ENCODE data around the gene CALM3. TPM values are rescaled to one million over a fixed set of nuclear protein-coding genes. Genes with fewer than 3 reads are reported as not detected.

The CALM3 gene
- total and polyA plus RNA-seq, 7 donors, result 120 to 192 (median 145) TPM

DNA sequence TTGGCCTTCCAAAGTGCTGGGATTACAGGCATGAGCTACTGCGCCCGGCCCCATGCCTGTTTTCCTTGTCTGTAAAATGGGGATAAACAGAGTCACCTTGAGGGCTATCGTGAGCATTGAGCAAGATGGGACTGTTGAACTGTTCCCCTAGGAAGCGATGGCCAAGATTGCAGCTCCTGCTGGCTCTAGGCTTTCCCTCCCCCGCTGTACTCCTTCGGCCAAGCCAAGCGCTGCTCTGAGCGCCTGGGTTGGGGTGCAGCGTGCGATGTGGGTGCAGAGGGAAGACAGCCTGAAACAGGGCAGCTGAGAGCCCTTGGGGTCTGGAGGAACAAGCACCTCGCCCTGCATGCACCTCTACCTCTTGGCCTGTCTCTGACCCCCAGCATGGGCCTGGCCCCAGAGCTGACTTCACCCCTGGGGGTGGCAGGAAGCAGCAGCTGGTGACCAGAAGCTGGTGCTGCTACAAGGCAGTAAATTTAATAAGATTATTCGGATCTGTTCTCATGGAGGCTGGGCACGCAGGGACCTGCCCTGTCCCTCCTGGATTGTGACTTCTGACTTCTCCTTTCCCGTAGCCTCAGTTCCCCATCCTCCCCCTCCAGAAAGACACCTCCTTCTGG lies 29.6 kb downstream of the CALM3 start:
- intact Hi-C loops (cut with DNase I), result no loop called here
- DNase-seq, result no peak
- no peak for ATAC-seq
- H3K4me3 ChIP-seq, result no peak overlapping the region
- no peaks in the 10 kb centered on the region for H3K9me3 ChIP-seq
- no peaks in the 10 kb centered on the region for H3K36me3 ChIP-seq (ENCODE audit: insufficient read depth in 1 of 2, low read depth in 1 of 2)
- TF ChIP-seq, protein P1, sequence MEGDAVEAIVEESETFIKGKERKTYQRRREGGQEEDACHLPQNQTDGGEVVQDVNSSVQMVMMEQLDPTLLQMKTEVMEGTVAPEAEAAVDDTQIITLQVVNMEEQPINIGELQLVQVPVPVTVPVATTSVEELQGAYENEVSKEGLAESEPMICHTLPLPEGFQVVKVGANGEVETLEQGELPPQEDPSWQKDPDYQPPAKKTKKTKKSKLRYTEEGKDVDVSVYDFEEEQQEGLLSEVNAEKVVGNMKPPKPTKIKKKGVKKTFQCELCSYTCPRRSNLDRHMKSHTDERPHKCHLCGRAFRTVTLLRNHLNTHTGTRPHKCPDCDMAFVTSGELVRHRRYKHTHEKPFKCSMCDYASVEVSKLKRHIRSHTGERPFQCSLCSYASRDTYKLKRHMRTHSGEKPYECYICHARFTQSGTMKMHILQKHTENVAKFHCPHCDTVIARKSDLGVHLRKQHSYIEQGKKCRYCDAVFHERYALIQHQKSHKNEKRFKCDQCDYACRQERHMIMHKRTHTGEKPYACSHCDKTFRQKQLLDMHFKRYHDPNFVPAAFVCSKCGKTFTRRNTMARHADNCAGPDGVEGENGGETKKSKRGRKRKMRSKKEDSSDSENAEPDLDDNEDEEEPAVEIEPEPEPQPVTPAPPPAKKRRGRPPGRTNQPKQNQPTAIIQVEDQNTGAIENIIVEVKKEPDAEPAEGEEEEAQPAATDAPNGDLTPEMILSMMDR (IDR thresholded peaks at IDR 0.05), result no peak
- H3K27ac ChIP-seq, result no peak overlapping the region
- 79 to 88% (median 83%) methylated on average over 14 of the region's 14 CpGs for WGBS, 3 donors
- H3K27me3 ChIP-seq (ENCODE audit: insufficient read depth in 3 of 3, low read length in 2 of 3), result peaks cover 0 to 35% (median 21%) of the 10 kb centered on the region in 3 donors
- peaks cover 9% of the 10 kb centered on the region for H3K4me1 ChIP-seq

DNA sequence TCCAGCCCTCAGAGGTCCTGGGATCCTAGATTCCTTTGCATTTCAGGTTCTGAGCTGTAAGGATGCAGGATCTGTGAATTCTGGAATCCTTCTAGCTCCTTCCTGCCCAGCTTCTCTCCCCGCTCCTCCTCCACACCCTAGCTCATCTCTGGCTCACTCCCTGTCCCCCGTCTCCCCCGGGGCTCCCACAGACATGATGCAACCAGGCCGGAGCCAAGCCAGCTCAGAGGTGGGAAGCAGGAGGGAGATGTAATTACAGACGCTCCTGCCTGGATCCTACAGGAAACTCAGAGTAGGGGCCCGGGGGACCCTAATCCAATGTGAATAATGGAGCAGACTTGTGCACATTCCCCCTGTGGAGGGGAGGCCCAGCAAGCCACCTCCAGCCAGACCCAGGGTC lies 30.4 kb downstream of the CALM3 start:
- intact Hi-C loops (cut with DNase I), result no loop called here
- Histone ChIP-seq H3K27me3 (ENCODE audit: insufficient read depth in 3 of 3, low read length in 2 of 3) (peaks cover 0 to 41% (median 22%) of the 10 kb centered on the region in 3 donors), H3K4me3 (no peak overlapping the region), H3K4me1 (peaks cover 9% of the 10 kb centered on the region), H3K36me3 (ENCODE audit: insufficient read depth in 1 of 2, low read depth in 1 of 2) (no peaks in the 10 kb centered on the region), H3K27ac (no peak overlapping the region), H3K9me3 (no peaks in the 10 kb centered on the region)
- TF ChIP-seq, protein P1 (IDR thresholded peaks at IDR 0.05), result no peak
- ATAC-seq (no peak), DNase-seq (peak; percentile 77 to 82)
- 45 to 51% (median 49%) methylated on average over 6 of the region's 6 CpGs for WGBS, 3 donors

GRCh38 chr19:46633130-46633529 lies 32.0 kb downstream of the CALM3 start:
- TF ChIP-seq, protein P1 (IDR thresholded peaks at IDR 0.05), result no peak
- Histone ChIP-seq H3K36me3 (ENCODE audit: insufficient read depth in 1 of 2, low read depth in 1 of 2) (no peaks in the 10 kb centered on the region), H3K9me3 (no peaks in the 10 kb centered on the region), H3K4me1 (peaks cover 9% of the 10 kb centered on the region), H3K4me3 (no peak overlapping the region), H3K27me3 (ENCODE audit: insufficient read depth in 3 of 3, low read length in 2 of 3) (peaks cover 0 to 56% (median 23%) of the 10 kb centered on the region in 3 donors), H3K27ac (no peak overlapping the region)
- intact Hi-C loops (cut with DNase I), result no loop called here
- no peak for ATAC-seq
- DNase-seq, result no peak
- WGBS, 3 donors, result 86 to 91% (median 89%) methylated on average over 3 of the region's 3 CpGs

DNA sequence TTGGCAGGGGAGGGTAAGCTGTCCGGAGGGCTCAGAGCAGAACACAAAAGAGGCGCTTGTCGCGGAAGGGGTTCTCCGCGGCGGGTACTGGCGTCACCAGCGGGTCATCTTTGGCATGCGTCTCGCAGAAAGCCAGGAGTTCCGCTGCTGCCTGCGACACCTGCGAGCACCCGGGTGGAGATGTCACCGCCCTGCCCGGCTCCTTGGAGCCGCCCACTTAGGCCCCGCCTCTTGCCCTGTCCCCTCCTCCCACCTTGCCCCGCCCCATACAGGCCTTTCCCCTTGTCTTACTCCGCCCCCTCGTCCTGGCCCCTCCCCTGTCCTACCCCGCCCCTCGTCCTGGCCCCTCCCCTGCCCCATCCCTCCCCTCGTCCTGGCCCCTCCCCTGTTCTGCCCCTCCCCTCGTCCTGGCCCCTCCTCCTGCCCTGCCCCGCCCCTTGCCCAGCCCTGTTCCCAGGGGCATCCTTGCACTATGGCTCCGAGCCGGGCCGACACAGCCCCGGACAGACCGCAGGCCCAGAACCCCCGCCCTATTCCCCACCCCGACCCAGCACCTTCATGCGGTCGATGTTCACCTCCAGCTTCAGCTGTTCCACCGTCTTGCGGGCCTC lies 33.0 kb downstream of the CALM3 start:
- Histone ChIP-seq H3K4me3 (peak overlapping the region; percentile 54), H3K27me3 (ENCODE audit: insufficient read depth in 3 of 3, low read length in 2 of 3) (peaks cover 0 to 60% (median 23%) of the 10 kb centered on the region in 3 donors), H3K36me3 (ENCODE audit: insufficient read depth in 1 of 2, low read depth in 1 of 2) (no peaks in the 10 kb centered on the region), H3K4me1 (peaks cover 13% of the 10 kb centered on the region), H3K9me3 (no peaks in the 10 kb centered on the region), H3K27ac (no peak overlapping the region)
- ATAC-seq (peak; percentile 80 to 90 (median 88)), DNase-seq (peak; percentile 81 to 91)
- TF ChIP-seq, protein P1 (IDR thresholded peaks at IDR 0.05), result no peak
- WGBS, 3 donors, result 2 to 4% (median 3%) methylated on average over 30 to 38 of the region's 38 CpGs
- intact Hi-C loops (cut with DNase I), result no loop called here

Measured in psoas muscle (tissue), 8 donors.